Testis (tissue), 2 donors: Measurements from ENCODE around the gene CYP1A1.

ENCODE experiments used
- POLR2A ChIP-seq: fragments of 450-650 bp; IDR thresholded peaks from one replicate; pipeline ENCODE4 v1.6.1; 2017; ENCODE audit warnings: antibody characterized with exemption, mild to moderate bottlenecking, moderate library complexity
- TF ChIP-seq, protein P1 (sequence below), 3 experiments: fragments of 450-650 bp in 2 of 3; fragments of 200-600 bp in 1 of 3; sonication (generic) in 1 of 3; IDR thresholded peaks; one replicate each; pipeline ENCODE4 v1.5.1; 2016 to 2019; ENCODE audit warnings: antibody characterized with exemption in 3 of 3, mild to moderate bottlenecking in 2 of 3, moderate library complexity in 1 of 3

DNA sequence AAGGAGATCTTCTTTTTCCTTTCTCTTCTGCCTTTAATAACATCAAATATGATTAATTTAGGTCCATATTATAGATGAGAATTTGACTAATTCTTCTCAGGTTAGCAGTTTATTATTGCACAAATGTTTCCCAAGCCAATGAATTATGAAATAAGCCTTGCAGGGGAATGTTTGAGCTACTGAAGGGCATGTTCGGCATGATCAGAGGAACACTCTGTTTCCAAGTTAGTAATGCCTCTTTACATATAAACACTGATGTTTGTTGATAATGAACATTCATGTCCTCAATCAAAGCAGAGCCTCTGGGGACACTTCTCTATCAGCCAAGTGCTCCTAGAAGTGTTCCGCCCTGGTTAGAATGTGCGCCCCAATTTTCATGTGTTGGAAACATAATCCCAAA is 10.0 kb upstream of the CYP1A1 start:
- TF ChIP-seq, protein P1, sequence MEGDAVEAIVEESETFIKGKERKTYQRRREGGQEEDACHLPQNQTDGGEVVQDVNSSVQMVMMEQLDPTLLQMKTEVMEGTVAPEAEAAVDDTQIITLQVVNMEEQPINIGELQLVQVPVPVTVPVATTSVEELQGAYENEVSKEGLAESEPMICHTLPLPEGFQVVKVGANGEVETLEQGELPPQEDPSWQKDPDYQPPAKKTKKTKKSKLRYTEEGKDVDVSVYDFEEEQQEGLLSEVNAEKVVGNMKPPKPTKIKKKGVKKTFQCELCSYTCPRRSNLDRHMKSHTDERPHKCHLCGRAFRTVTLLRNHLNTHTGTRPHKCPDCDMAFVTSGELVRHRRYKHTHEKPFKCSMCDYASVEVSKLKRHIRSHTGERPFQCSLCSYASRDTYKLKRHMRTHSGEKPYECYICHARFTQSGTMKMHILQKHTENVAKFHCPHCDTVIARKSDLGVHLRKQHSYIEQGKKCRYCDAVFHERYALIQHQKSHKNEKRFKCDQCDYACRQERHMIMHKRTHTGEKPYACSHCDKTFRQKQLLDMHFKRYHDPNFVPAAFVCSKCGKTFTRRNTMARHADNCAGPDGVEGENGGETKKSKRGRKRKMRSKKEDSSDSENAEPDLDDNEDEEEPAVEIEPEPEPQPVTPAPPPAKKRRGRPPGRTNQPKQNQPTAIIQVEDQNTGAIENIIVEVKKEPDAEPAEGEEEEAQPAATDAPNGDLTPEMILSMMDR (IDR thresholded peaks at IDR 0.05), result no peak
- no peak for TF ChIP-seq POLR2A
